ENCODE measurements around the gene FXYD4. TPM values are rescaled to one million over a fixed set of nuclear protein-coding genes. Genes with fewer than 3 reads are reported as not detected.

FXYD4 gene
- total and polyA plus RNA-seq, 2 of the 8 experiments (the other 6 are each of a cell fraction or from before 2014, with no cell fraction given) = not detected

- TF ChIP-seq TBP (IDR thresholded peaks at IDR 0.05; ENCODE audit: low read depth, low read length) = no peak
- no peak for TF ChIP-seq RBBP5 (IDR thresholded peaks at IDR 0.05; ENCODE audit: borderline replicate concordance, low read depth, low read length)
- TF ChIP-seq KDM4A (IDR thresholded peaks at IDR 0.05; ENCODE audit: low read depth, low read length, severe bottlenecking) = peak; percentile 4
- 0 out of 4 replicates have a peak, but pooled peaks of 1 of the 2 experiments have one; percentile 11 for TF ChIP-seq SIN3A (conservative IDR thresholded peaks at IDR 0.05 in 1 of 2, IDR thresholded peaks at IDR 0.05 in 1 of 2; ENCODE audit: low read depth in 1 of 2, low read length in 2 of 2)
- TF ChIP-seq MAX (IDR thresholded peaks at IDR 0.05) = no peak
- no peak for TF ChIP-seq CTCF (IDR thresholded peaks at IDR 0.05; ENCODE audit: control extremely low read depth in 1 of 3, insufficient read depth in 1 of 3, low read depth in 1 of 3, low read length in 3 of 3)
- TF ChIP-seq POLR2A (IDR thresholded peaks at IDR 0.05; ENCODE audit: control extremely low read depth in 1 of 2, low read depth in 2 of 2, low read length in 2 of 2) = peak in 1 of 2 experiments; percentile 5; a peak in 1 of 3 replicates
- TF ChIP-seq POU5F1 (IDR thresholded peaks at IDR 0.05; ENCODE audit: low read depth, low read length) = no peak
- no peak for TF ChIP-seq SAP30 (IDR thresholded peaks at IDR 0.05; ENCODE audit: insufficient read depth, insufficient replicate concordance, low read length)
- no peak for TF ChIP-seq SIX5 (IDR thresholded peaks at IDR 0.05; ENCODE audit: low read depth, low read length)
These were observed 24.2 kb downstream of the FXYD4 start (continued) for GRCh38 chr10:43395571-43396060.

Measured in H1 (cell line).